Stimulated activated CD4-positive, alpha-beta T cell treated with anti-CD3 and anti-CD28 coated beads, Interleukin-12 subunit alpha, Interleukin-12 subunit beta, amount 100 ng/mL, for 4 hours (primary cell): ENCODE results near the gene CBX7.

Experiments
- DNase-seq: peaks from one replicate; pipeline ENCODE4 v3.0.0-alpha.2; 2020

Gene CBX7

DNA sequence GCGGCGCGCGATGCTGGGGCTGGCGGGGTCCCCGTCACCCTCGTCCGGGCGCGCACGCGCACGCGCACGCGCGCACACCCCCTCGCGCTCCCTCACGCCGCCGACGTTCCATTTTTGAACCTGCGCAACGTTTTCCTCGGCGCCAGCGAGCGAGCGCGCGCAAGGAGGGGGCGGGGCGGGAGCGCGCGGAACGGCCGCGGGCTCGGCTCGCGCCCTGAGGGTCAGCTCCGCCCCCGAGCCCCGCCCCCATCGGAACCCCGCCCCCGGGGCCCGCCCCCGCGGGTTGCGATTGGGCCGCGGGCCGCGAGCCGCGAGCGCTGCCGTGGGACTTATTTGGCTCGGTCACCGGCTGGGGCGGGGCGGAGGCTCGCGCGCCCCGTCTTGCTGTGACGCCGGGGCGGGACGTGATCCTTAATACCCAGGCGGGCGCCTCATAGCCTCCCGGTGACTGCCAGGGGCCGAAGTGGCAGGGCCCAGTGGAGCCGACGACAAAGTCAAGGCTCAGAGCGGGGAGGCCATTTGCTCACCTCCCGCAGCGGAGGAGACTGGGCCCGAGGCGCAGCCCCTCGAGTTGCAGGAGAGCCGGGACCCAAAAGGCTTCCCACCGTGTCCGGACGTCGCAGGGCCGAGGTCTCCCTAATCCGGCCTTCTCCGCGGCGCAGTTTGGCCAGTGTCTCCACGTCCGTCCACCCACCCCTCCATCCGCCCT is at the start of gene CBX7:
TSS of gene CBX7 (minus strand) at position 170 of the 709 bp plus-strand sequence. CDS start 236 bp downstream, outside the sequence.
- DNase-seq = peak; percentile 86

DNA sequence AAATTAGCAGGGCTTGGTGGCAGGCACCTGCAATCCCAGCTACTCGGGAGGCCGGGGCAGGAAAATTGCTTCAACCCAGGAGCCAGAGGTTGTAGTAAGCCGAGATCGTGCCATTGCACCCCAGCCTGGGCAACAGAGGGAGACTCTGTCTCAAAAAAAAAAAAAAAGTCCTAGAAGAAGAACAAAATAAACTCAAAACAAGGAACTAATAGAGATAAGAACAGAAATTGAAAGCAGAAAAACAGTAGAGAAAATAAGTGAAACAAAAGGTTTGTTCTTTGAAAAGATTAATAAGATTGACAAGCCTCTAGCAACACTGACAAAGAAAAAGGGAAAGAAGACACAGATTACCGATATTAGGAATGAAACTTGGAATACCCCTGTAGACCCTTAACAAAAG is 45.1 kb upstream of the CBX7 start:
- DNase-seq = no peak

DNA sequence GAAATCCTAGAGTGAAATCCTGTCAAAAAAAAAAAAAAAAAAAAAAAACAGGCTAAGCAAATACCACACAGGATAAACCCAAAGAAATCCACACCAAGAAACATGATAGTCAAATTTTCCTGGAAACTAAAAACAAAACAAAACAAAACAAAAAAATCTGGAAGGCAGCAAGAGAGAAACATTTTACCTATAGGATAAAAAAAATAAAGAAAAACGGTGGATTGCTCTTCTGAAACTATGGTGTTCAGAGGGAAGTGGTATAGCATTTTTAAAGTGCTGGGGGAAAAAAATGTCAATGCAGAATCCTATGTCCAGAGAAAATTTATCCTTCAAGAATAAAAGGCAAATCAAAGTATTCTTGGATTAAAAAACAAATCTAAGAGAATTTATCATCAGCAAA is 41.6 kb upstream of the CBX7 start:
- no peak for DNase-seq

DNA sequence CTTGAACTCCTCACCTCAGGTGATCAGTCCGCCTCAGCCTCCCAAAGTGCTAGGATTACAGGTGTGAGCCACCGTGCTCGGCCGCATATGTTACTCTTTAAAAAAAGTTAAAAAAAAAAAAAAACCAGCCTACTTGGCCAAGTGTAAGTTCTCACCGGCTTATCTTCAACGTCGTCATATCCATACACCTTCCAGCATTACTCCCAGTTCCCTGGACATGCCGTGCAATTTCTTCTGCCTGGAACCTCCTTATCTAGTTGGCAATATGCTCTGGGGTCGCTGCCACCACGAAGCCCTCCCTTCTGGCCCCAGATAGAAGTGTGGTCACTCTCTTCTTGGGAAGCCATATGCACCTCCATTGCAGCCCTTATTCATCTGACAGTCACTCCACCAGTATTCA is 36.3 kb upstream of the CBX7 start:
- DNase-seq = no peak

DNA sequence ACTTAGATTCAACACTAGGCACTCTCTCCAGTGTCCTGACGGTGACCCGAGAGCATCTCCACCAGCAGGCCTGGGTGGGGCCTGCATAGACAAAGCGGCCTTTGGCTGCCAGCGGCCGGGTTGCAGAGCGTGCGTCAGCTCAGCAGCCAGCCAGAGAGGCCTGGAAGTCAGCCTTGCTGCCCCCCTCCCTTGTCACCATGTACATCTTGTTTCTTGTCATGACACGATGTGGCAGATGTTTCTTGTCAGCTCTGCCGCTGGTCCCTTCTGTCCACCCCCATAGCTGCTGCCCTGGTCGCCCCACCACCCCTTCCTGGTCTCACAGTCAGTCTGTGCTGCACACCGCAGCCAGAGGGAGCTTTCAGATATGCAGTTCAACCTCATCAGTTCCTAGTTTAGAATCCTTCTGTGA is 33.1 kb upstream of the CBX7 start:
- DNase-seq = no peak

DNA sequence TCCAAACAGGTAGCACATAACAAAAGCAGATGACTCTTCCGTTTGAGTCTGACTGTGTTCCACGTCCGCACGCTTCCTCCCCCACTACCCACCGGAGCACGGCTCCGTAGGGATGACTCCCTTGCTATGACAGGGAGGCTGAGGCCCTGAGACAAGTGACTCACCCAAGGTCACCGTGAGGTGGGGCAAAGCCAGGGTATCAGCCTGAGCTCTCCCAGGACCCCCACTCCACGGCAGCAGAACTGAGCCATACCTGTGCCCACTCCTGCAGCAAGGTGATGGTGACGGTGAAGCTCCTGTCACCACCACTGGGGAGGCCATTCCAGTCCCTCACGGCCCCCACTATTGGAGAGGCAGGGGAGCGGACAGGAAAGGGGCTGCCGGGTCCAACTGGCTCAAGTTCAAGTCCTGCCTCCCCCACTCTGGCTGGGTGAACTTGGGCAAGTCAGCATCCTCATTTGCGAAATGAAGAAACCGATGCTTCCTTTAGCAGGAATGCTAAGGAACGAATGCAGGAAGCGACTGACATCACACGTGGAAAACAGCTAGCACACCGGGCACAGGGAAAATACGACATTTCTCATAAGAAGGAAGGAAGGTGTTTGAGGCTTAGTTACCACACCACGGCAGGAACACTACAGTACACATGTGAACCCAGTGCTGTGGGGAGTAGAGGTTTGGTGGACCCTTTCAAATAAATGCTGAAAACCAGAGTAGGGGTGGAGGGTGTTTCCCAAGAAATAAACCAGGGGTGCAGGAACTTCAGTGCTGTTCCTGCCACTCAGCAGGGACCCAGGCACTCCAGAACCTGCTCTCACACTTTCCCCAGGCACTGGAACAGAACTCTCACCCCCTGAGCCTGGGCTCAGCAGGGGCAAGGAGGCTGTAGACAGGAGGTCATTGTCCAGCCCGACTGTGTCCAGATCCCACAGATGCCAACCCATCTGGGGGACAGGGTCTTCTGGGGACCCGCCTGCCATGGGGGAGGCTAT is 32.4 kb upstream of the CBX7 start:
- DNase-seq = no peak

DNA sequence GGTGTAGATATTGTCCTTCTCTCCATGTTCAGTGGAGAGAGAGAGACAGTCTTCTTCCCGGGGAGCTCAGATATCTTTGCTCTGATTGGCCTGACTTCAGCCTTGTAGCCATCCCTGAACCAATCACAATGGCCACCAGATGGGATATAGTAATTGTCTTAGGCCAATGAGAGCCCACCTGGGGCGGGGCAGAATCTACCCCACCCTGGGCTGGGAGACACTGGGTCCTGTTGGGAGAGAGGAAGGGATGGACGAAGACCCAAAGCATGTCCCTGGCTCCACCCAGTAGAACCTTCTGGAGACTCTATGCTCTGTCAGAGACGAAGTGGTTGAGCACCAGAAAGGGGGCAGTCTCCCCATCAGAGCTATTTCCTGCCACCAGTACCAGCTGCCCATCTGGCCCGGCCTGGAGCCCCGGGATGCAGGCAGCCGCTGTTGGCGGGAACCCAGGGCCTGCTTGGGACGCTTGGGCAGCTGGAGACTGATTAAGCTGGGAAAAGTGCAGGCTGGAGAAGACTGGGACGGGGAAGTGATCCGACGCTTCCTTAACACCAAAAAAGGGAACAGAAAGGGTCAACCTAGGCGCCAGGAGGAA is 31.6 kb upstream of the CBX7 start:
- no peak for DNase-seq

DNA sequence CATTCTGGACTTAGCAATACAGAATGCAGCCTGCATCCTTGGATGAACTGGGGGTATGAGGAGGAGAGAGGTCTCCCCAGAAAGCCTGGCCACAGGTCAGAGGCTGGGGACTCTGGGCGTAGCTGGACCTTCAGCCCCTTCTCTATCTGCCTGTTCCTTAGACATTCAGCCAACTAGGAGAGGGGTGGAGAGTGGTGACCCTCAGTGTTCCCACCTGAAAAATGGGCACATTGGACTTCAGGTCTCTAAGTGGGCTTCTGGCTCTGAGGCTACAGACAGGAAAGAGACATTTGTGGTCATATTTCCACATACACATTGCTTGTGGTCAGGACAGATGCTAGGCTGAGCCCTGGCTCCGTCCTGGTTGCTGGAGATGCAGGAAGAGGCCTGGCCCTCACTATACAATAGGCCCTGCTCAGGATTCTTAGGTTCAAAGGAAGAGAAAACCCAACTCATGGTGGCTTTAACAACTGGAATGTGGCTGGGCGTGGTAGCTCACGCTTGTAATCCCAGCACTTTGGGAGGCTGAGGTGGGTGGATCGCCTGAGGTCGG is 30.1 kb upstream of the CBX7 start:
- DNase-seq = no peak

DNA sequence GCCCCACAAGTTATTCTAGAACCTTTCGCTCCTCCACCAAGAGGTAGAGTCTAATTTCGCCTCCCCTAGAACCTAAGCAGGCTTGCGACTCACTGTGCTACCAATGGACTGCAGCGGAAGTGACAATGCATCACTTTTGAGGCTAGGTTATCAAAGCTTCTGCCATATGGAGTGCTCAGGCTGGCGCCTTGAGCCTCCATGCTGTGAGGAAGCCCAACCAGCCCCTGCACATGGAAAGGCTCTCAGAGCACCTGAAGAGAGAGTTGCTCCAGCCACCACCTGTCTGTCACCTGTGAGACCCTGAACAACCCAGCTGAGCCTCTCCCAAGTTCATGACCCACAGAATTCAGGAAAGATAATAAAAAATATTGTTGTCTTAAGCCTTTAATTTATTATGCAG is 29.3 kb upstream of the CBX7 start:
- DNase-seq = no peak

DNA sequence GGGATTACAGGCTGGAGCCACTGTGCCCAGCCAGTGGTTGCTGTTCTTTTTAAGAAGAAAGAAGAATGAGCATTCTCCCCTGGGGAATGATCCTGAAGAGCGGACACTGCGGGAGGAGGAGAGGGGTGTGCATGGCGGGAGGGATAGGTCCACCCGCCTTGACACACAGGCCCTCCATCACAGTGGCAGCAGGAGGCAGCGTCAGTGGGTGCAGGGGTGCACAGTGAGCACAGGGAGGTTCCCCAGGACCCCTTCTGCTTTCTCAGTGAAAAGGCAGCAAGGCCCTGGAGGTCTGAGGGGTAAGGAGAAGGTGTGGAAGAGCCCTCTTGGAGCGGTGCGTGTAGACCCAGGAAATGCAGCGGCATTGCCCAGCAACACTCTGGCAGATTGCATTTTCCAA is 28.9 kb upstream of the CBX7 start:
- no peak for DNase-seq

DNA sequence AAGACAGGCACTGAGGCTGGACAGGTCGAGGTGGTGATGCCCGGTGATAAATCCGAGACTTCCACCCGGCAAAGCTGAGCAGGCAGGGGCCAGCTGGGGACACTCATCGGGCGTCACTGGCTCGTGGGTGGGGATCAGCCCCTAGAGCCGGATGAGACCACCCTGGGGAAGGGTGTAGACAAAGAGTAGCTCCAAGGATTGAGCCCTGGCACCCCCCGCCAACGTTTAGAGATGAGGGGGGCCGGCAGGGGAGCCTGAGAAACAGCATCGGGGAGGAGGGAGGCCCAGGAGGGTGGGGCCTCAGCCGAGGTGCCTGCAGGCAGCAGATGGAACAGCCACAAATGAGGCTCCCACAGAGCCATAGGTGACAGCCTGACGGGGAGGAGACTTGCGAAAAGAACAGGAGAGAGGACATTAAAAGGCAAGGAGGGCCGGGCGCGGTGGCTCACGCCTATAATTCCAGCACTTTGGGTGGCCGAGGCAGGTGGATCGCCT is 27.4 kb upstream of the CBX7 start:
- DNase-seq = no peak

DNA sequence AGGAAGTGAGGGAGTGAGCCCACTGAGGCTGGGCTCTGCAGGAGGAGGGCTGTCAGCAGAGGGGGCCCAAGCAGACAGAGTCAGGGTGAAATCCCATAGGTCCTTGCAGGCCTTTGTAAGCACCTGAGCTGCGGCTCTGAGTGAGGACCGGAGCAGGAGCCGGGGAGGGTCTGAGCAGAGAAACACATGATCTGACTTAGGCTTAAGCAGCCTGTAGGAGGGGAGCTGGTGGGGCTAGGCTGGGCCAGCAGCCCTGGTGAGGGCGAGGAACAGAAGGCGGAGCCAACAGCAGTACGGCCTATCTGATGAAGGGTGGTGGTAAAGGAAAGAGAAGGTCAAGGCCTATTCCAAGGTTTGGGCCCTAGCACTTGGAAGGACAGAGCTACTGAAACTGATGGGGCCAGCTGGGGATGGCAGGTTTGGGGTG is 26.9 kb upstream of the CBX7 start:
- no peak for DNase-seq

DNA sequence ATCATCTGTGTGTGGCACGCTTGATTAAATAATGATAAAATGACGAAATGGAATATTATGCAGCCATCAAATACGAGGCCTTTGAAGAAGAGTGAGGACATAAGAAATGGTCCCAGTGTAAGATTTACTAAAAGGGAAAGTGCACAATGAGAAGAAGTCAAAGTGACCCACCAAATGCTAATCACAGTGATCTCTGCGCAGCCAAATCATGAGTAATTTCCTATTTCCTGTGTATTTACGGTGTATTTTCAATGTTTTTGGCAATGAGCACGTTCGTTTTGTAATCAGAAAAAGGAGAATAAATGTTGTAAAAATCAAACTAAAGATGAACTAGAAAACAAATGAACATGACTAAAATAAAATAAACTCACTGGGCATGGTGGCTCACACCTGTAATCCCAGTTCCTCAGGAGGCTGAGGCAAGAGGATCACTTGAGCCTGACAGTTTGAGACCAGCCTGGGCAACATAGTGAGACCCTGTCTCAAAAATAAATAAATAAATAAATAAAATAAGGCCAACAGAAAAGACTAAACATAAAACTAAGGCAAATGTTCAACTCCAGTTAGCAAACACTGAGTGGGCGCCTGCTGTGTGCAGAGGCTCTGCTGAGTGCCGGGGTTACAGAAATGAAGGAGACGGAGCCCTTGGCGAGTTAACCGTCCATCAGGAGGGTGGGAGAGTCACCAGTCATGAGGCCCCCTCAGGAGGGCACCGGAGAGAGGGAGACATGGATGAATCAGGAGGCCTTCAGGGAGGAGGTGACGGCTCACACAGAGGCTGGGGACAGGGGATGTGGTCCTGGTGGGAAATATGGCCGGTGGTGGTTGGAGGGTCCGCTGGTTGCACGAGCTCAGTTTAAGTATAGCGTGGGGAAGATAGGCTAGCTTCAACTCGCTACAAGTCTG is 26.0 kb upstream of the CBX7 start:
- no peak for DNase-seq

DNA sequence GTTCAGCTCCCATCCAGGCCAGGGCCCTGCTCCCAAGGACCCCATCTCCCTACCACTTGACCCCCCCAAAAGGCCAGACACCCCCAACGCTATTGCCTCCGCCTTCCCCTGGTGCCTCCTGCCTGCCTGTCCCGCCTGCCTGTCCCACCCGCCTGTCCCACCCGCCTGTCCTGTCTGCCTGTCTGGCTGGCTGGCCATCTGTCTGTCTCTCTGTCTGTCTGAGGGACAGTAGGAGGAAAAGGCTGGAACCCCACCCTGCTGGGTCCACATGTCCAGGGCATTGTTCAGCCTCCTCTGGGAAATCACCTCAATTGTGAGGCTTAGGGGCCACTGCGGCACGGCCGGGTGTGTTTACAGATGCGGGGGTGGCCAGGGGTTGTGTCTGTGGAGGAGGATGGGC is 25.3 kb upstream of the CBX7 start:
- no peak for DNase-seq

DNA sequence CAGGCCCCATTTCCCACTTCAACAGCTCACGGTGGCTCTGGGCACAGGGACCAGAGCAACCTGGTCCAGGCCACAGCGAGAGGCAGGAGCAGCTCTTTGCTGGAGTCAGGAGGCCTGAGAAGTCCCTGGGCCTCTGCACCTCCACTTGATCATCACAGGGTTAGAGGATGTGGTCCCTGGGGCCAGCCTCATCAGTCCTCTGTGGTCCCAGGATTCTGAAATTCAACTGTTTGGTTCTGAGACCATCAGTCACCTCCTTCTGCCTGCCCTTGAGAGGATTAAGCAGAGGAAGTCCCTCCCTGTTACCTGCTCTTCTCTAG is 24.9 kb upstream of the CBX7 start:
- DNase-seq = no peak

DNA sequence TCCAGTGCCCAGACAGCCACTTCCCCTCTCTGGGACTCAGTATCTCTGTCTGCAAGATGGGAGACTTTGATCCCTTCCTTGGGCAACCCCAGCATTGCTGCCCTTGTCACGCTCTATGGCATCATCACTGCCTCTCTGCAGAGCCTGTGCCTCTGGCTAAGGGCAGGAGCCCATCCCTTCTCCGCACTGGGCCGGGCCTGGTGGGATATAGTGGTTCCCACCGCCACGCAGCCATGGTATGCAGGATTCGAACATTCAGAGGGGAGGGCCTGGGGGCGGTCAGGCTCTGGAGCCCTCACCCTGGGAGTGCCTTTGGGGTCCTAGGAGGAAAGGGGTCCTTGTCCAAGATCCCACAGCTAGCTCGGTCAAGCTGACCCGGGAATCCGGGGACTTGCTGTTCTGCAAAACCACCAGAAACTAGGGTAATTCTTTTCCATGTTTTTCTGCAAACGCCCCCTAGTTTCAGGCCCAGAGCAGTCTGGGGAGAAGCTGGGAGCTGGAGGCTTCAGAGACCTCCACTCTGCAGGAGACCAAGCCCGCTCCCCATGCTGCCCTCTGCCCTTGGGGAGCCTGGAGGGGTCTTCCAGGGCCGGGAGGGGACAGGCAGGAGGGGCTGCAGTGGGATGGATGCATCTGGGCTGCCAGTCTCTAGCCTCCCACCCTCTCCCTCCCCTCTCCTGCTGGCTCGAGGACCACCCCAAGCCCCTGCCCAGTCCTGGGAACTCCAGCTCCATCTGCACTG is 24.4 kb upstream of the CBX7 start:
- no peak for DNase-seq

DNA sequence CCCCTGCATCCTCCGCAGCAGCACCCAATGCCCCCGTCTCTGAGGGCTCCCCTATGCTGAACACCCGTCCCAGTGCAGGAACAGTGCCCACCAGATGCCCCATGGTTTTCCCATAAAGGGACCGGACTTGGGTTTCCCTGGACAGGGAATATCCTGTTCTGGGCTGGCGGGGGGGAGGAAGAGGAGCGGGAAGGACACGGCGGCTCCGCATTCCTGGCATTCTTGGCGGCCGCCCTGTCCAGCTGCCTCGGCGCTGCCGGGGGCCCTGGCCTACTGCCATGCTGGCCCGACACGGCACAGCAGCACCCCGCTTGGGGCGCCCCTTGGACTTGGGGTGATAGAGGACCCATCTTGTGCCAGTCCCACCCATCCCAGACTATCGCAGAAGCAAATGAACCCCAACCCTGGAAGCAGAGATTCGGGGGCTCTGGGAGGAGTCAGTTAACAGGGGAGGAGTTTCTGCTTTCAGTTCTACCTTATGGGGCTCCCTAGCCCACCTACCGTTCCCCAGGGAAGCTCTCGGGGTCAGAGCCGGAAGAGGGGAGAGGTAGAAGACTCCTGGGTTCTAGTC is 23.7 kb upstream of the CBX7 start:
- DNase-seq = no peak

DNA sequence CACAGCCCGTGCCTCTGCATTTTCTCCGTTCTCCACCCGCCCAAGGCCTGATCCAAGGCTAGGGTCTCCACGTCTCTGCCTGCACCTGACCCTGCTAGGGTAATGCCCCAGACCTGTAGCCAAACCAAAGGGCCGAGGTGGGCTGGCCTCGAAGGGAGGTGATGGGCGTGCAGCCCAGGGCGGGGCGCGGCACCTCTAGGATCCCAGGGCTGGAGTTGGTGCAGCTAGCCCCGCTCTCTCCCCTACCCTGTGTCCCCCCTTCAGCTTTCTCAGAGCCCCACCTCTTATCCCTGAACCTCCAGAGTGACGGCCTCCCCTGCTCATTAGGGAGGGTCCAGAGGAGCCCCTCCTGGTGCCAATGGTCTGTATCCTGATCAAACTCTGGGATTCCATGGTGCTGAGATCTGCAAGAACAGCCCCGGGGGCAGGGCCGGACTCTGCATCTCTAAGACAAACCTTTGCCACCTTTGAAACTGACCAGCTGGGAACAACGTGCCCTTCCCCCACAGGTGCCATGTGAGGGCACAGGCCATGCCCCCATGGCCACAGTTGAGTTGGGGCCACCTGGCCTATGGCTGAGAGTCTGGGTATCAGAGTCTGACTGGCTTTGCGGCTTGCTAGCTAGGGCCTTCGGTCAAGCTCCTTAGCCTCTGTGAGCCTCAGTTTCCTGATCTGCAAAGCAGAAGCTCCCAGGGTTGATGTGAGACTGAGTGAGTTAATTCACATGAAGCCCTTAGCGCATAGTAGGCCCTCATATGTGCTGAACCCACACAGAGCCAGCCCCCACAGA is 23.1 kb upstream of the CBX7 start:
- no peak for DNase-seq

DNA sequence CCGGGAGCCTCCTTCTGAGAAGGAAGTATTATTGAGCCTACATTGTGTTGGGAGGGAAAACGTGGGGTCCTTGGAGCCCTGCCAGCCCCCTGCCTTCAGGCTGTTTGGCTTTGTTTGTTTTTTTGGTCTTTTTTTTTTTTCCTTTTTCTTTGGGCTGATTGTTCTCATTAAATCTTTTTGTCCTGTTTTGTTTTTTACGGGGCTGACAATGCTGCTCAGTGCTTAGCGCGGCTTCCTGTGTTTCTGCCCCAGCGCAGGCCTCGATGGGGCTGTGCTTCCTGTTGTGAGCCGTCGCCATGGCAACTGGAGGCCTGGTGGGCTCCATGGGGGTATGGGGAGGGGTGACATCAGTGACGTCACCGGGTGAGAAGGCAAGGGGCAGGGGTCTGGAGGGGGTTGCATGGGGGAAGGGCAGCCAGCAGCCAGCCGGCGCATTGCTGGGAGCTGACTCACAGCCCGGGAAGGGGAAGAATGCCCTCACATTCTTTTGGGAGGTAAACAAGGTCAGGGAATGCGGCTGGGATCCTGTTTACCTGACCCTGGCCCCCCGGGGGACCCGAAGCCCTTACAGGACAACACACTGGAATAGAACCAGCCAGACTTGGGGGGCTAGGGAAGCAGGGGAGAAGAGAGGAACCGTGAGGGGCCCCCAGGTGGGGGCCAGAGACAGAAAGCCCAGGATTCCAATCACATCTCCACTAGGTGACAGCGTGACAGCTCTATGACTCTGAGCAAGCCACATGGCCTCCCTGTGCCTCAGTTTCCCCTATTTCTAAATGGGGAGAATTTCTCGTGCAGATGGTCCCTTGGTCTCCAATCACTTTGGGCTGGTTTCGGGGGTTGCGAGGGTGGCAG is 22.2 kb upstream of the CBX7 start:
- DNase-seq = peak; percentile 45
